ENCODE results near the gene ZNF567.
"Not testable (repeated sequence)": the region's sequence is repeated elsewhere in the genome, so short reads cannot be mapped to it uniquely, and the experiment has no call there.

The ZNF567 gene

GRCh38 chr19:36687214-36688056, at the start of gene ZNF567:
Gene ZNF567, plus strand, starts transcription at chr19:36687612. Its CDS starts 7,256 bp downstream, at chr19:36694868.
- peak; percentile 97 for DNase-seq (ENCODE audit: low read depth in 2 of 2)

- no peak for DNase-seq (ENCODE audit: low read depth in 2 of 2)
Measured at GRCh38 chr19:36638862-36639510, 48.4 kb upstream of the ZNF567 start.

- no peak for DNase-seq (ENCODE audit: low read depth in 2 of 2)
Measured at GRCh38 chr19:36646746-36647145, 40.7 kb upstream of the ZNF567 start.

- no peak for DNase-seq (ENCODE audit: low read depth in 2 of 2)
Measured at GRCh38 chr19:36652958-36653357, 34.5 kb upstream of the ZNF567 start.

GRCh38 chr19:36665832-36666231, 21.6 kb upstream of the ZNF567 start:
- DNase-seq (ENCODE audit: low read depth in 2 of 2), result no peak

GRCh38 chr19:36668646-36669045, 18.8 kb upstream of the ZNF567 start:
- DNase-seq (ENCODE audit: low read depth in 2 of 2), result no peak

- DNase-seq (ENCODE audit: low read depth in 2 of 2), result no peak
Measured at GRCh38 chr19:36672368-36672767, 15.0 kb upstream of the ZNF567 start.

- no peak for DNase-seq (ENCODE audit: low read depth in 2 of 2)
Measured at GRCh38 chr19:36674201-36674600, 13.2 kb upstream of the ZNF567 start.

- DNase-seq (ENCODE audit: low read depth in 2 of 2), result no peak
Measured at GRCh38 chr19:36679455-36679854, 8.0 kb upstream of the ZNF567 start.

GRCh38 chr19:36685835-36686234, 1.6 kb upstream of the ZNF567 start:
- no peak for DNase-seq (ENCODE audit: low read depth in 2 of 2)

GRCh38 chr19:36686365-36687213, 823 bp upstream of the ZNF567 start:
- no peak for DNase-seq (ENCODE audit: low read depth in 2 of 2)

- DNase-seq (ENCODE audit: low read depth in 2 of 2), result no peak
Measured at GRCh38 chr19:36688058-36688457, 646 bp downstream of the ZNF567 start.

- no peak for DNase-seq (ENCODE audit: low read depth in 2 of 2)
Measured at GRCh38 chr19:36707134-36707533, 19.7 kb downstream of the ZNF567 start.

GRCh38 chr19:36709423-36709822, 22.0 kb downstream of the ZNF567 start:
- DNase-seq (ENCODE audit: low read depth in 2 of 2), result no peak

GRCh38 chr19:36719687-36720556, 32.5 kb downstream of the ZNF567 start:
- no peak for DNase-seq (ENCODE audit: low read depth in 2 of 2)

GRCh38 chr19:36736166-36736565, 48.8 kb downstream of the ZNF567 start:
- DNase-seq (ENCODE audit: low read depth in 2 of 2), result not testable (repeated sequence)

GRCh38 chr19:36745870-36746269, 58.5 kb downstream of the ZNF567 start:
- DNase-seq (ENCODE audit: low read depth in 2 of 2), result no peak

- no peak for DNase-seq (ENCODE audit: low read depth in 2 of 2)
Measured at GRCh38 chr19:36747750-36748149, 60.3 kb downstream of the ZNF567 start.

- no peak for DNase-seq (ENCODE audit: low read depth in 2 of 2)
Measured at GRCh38 chr19:36748431-36749275, 61.2 kb downstream of the ZNF567 start.

GRCh38 chr19:36749613-36750012, 62.2 kb downstream of the ZNF567 start:
- DNase-seq (ENCODE audit: low read depth in 2 of 2), result not testable (repeated sequence)
